Measurements from ENCODE around the gene TMPRSS3. TPM values are rescaled to one million over a fixed set of nuclear protein-coding genes. Genes with fewer than 3 reads are reported as not detected.

TMPRSS3 gene
- total RNA-seq, 1 donor from 2014 or later, result not detected

DNA sequence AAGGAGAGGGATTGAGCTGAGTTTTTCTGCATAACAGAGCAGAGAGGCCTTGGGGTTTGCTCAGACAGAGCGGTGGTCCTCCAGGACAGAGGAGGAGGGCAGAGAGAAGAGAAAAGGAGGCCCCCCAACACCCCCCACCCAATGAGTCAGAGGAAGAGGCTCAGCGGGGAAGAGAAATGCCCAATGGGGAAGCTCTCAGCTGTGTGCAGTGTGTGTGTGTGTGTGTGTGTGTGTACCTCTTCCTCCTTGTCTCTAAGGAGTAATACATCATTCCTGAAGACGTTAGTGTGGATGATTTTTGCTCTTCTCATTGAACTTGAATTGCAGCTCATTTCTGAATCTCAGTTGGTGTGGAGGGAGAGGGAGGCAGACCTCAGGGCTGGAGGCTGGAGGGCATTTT, 8.7 kb downstream of the TMPRSS3 start:
- H3K27ac Mint-ChIP-seq, result no peak overlapping the region
- no peak overlapping the region for H3K4me3 Mint-ChIP-seq
- H3K4me1 Mint-ChIP-seq, result peaks cover 9% of the 10 kb centered on the region

DNA sequence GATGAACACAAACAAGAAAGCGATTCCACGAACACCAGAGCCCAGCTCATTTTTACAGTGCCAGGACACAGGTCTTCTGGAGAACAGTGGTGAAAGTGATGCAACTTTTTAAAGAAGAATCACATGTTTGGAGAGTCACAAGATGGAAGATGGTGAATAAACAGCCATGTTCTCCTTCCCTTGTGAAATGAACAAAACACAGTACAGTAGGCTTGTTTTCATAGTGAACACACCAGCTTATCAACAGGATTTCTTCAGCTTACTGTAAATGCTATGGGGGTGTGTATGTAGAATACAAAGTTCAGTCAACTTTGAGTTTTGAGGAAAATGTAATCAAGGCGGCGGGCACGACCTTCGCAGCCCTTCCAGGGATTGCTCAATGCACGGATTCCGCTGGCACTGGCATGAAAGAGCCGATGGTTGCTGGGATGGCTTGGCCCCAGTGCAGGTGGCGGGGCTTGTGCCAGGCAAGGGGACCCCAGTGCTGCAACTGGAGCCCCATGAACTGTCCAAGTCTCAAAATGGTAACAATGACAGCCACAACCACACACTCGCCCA, 9.7 kb downstream of the TMPRSS3 start:
- H3K4me1 Mint-ChIP-seq, result peaks cover 9% of the 10 kb centered on the region
- H3K27me3 Mint-ChIP-seq (ENCODE audit: low read depth), result peaks cover 21% of the 10 kb centered on the region
- H3K36me3 Mint-ChIP-seq, result no peaks in the 10 kb centered on the region
- H3K9me3 Mint-ChIP-seq, result peaks cover 10% of the 10 kb centered on the region
- no peak for DNase-seq (ENCODE audit: low spot score in 2 of 2, unreplicated experiment in 2 of 2)
- H3K4me3 Mint-ChIP-seq, result no peak overlapping the region
- no peak overlapping the region for H3K27ac Mint-ChIP-seq
- TF ChIP-seq, protein P1, sequence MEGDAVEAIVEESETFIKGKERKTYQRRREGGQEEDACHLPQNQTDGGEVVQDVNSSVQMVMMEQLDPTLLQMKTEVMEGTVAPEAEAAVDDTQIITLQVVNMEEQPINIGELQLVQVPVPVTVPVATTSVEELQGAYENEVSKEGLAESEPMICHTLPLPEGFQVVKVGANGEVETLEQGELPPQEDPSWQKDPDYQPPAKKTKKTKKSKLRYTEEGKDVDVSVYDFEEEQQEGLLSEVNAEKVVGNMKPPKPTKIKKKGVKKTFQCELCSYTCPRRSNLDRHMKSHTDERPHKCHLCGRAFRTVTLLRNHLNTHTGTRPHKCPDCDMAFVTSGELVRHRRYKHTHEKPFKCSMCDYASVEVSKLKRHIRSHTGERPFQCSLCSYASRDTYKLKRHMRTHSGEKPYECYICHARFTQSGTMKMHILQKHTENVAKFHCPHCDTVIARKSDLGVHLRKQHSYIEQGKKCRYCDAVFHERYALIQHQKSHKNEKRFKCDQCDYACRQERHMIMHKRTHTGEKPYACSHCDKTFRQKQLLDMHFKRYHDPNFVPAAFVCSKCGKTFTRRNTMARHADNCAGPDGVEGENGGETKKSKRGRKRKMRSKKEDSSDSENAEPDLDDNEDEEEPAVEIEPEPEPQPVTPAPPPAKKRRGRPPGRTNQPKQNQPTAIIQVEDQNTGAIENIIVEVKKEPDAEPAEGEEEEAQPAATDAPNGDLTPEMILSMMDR (IDR thresholded peaks at IDR 0.05; ENCODE audit: unreplicated experiment), result no peak

More for the DNA sequence above, 8.7 kb downstream of the TMPRSS3 start:
- DNase-seq (ENCODE audit: low spot score in 2 of 2, unreplicated experiment in 2 of 2), result no peak
- TF ChIP-seq, protein P1 (IDR thresholded peaks at IDR 0.05; ENCODE audit: unreplicated experiment), result no peak
- Mint-ChIP-seq H3K27me3 (ENCODE audit: low read depth) (peaks cover 25% of the 10 kb centered on the region), H3K36me3 (no peaks in the 10 kb centered on the region), H3K9me3 (peaks cover 3% of the 10 kb centered on the region)

- Mint-ChIP-seq H3K9me3 (peaks cover 10% of the 10 kb centered on the region), H3K27me3 (ENCODE audit: low read depth) (peaks cover 19% of the 10 kb centered on the region), H3K4me3 (no peak overlapping the region), H3K4me1 (peaks cover 9% of the 10 kb centered on the region), H3K36me3 (no peaks in the 10 kb centered on the region), H3K27ac (no peak overlapping the region)
- no peak for DNase-seq (ENCODE audit: low spot score in 2 of 2, unreplicated experiment in 2 of 2)
- TF ChIP-seq, protein P1 (IDR thresholded peaks at IDR 0.05; ENCODE audit: unreplicated experiment), result no peak
These were observed 10.2 kb downstream of the TMPRSS3 start for GRCh38 chr21:42385619-42386018.

DNA sequence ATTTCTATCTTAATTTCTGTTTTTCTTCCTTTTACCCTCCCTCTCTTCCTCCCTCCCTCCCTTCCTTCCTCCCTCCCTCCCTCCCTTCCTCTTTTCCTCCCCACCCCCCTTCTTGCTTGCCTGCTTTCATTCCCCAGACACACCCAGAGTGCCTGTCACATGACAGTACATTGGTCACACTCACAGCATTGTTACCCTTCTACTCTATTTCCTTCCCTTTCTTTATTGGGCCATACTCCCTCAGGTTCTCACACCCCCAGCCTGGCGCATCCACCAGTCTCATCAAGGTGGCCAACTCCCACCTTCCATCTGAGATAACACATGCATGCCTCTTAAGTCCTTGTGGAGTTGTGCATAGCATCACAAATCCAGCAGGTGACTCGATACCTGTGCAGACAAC, 10.9 kb downstream of the TMPRSS3 start:
- DNase-seq (ENCODE audit: low spot score in 2 of 2, unreplicated experiment in 2 of 2), result no peak
- H3K36me3 Mint-ChIP-seq, result no peaks in the 10 kb centered on the region
- no peak overlapping the region for H3K4me3 Mint-ChIP-seq
- no peak overlapping the region for H3K27ac Mint-ChIP-seq
- H3K9me3 Mint-ChIP-seq, result peaks cover 10% of the 10 kb centered on the region
- peaks cover 9% of the 10 kb centered on the region for H3K4me1 Mint-ChIP-seq
- peaks cover 20% of the 10 kb centered on the region for H3K27me3 Mint-ChIP-seq (ENCODE audit: low read depth)
- TF ChIP-seq, protein P1 (IDR thresholded peaks at IDR 0.05; ENCODE audit: unreplicated experiment), result no peak

DNA sequence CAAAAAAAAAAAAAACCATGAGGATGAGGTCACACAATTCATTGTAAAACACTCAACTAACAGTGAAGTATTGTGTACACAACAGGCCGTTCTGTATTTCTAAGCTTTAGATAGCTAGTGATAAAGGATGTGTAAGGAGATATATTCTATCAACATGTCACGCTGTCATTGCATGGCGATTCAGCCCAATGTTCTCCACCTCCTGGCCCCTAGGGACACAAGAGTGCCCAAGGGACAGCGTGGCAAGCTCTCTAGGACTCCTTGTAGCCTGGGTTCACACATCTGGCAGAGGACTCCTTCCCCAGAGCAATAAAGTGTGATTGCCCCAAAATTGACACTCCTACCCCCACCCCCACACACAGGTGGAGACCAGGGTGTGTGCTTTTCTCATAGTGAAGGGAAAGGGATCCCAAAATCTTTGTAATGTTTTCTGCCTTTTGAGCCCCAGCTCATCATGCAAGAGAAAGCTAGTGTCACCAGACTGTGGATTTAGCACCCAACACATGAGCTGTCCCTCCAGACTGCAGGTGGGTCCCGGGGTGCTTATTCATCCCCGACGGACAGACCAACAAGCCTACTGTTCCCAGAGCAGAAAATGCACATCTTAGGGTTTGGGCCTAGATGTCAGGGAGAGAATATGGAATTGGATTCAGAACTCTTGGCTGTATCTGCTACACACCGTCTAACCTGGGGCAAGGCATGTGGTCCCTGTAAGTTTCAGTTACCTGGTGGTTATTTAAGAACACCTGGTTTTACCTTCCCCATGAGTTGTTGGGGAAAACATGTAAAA, 11.5 kb downstream of the TMPRSS3 start:
- H3K27me3 Mint-ChIP-seq (ENCODE audit: low read depth), result peaks cover 23% of the 10 kb centered on the region
- H3K27ac Mint-ChIP-seq, result no peak overlapping the region
- H3K4me3 Mint-ChIP-seq, result no peak overlapping the region
- H3K4me1 Mint-ChIP-seq, result peaks cover 9% of the 10 kb centered on the region
- no peak for DNase-seq (ENCODE audit: low spot score in 2 of 2, unreplicated experiment in 2 of 2)
- no peaks in the 10 kb centered on the region for H3K36me3 Mint-ChIP-seq
- TF ChIP-seq, protein P1 (IDR thresholded peaks at IDR 0.05; ENCODE audit: unreplicated experiment), result no peak
- H3K9me3 Mint-ChIP-seq, result peaks cover 10% of the 10 kb centered on the region
